Stomach (tissue), 4 donors: ENCODE data around the gene SOCS7.

ENCODE experiments used
- EP300 ChIP-seq: sonication (generic); formaldehyde crosslinking; IDR thresholded peaks from one replicate; pipeline ENCODE4 v1.6.1; 2017; ENCODE audit warnings: antibody characterized with exemption
- POLR2A ChIP-seq, 4 donors: fragments of 450-650 bp; IDR thresholded peaks; one replicate each; pipeline ENCODE4 v1.6.1; 2016; ENCODE audit warnings: antibody characterized with exemption in 4 of 4, control low read depth in 2 of 4, mild to moderate bottlenecking in 1 of 4, moderate library complexity in 1 of 4
- POLR2AphosphoS5 ChIP-seq, 3 donors: sonication (generic); formaldehyde crosslinking; IDR thresholded peaks; one replicate each; pipeline ENCODE4 v1.6.1; 2016; ENCODE audit warnings: antibody characterized with exemption in 3 of 3
- TF ChIP-seq, protein P1 (sequence below), 7 experiments: fragments of 450-650 bp in 4 of 7; fragments of 200-600 bp in 3 of 7; sonication (generic) in 3 of 7; IDR thresholded peaks; one replicate each; pipeline ENCODE4 v1.5.1; 2016 to 2019; ENCODE audit warnings: antibody characterized with exemption in 7 of 7, control low read depth in 2 of 7, mild to moderate bottlenecking in 1 of 7

DNA sequence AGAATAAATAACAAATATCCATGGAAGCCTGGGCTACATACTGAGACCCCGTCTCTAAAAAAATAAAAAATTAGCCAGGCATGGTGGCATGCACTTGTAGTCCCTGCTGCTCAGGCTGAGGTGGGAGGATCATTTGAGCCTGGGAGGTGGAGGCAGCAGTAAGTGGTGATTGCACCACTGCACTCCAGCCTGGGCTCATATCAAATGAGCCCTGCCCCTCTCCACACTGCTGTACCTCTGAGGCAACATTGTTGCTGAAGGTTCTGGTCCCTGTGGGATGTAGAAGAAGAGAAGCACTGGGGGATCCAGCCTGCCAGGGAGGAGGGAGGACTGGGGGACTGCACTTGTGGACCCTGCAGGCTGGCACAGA lies 65.2 kb downstream of the SOCS7 start:
- TF ChIP-seq, protein P1, sequence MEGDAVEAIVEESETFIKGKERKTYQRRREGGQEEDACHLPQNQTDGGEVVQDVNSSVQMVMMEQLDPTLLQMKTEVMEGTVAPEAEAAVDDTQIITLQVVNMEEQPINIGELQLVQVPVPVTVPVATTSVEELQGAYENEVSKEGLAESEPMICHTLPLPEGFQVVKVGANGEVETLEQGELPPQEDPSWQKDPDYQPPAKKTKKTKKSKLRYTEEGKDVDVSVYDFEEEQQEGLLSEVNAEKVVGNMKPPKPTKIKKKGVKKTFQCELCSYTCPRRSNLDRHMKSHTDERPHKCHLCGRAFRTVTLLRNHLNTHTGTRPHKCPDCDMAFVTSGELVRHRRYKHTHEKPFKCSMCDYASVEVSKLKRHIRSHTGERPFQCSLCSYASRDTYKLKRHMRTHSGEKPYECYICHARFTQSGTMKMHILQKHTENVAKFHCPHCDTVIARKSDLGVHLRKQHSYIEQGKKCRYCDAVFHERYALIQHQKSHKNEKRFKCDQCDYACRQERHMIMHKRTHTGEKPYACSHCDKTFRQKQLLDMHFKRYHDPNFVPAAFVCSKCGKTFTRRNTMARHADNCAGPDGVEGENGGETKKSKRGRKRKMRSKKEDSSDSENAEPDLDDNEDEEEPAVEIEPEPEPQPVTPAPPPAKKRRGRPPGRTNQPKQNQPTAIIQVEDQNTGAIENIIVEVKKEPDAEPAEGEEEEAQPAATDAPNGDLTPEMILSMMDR (IDR thresholded peaks at IDR 0.05): no peak
- TF ChIP-seq EP300 (no peak), POLR2A (IDR thresholded peaks at IDR 0.05) (no peak), POLR2AphosphoS5 (IDR thresholded peaks at IDR 0.05) (no peak)
